ENCODE data around the gene WWOX. TPM values are rescaled to one million over a fixed set of nuclear protein-coding genes. Genes with fewer than 3 reads are reported as not detected.

Gene WWOX
- total RNA-seq, 2 experiments from 2014 or later: 20.2 to 21.4 TPM

DNA sequence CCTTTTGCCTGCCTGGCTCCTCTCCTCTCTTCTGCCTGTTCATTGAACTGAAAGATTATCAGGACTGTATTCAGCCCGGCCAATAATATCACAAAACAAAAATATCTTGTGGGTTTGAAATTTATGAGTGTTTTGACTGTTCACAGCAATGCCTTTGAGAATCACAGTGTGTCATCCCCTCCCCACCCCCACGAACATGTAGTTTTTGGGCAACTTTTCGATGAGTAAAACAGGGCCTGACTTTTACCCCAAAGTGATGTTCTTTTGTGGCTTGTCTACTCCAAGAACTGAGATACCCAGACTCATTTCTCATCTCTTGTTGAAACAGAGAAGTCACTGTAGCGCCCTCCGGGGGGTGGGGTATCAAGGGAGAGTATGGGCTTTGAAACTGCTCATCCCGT, 675.7 kb downstream of the WWOX start:
- Mint-ChIP-seq H3K9me3 (no peaks in the 10 kb centered on the region), H3K27ac (peak overlapping the region; percentile 36), H3K36me3 (ENCODE audit: low read depth) (no peaks in the 10 kb centered on the region), H3K4me1 (ENCODE audit: low read depth) (peaks cover 27% of the 10 kb centered on the region), H3K4me3 (no peak overlapping the region), H3K27me3 (ENCODE audit: low read depth) (no peaks in the 10 kb centered on the region)
- CTCF ChIA-PET: no interaction called here
- DNase-seq: peak; percentile 72
- intact Hi-C loops (cut with micrococcal nuclease): loop anchor here (1.0 to 10.0 kb wide), 5 partner anchors 120 to 1070 kb away; no protein-coding TSS in a partner anchor

DNA sequence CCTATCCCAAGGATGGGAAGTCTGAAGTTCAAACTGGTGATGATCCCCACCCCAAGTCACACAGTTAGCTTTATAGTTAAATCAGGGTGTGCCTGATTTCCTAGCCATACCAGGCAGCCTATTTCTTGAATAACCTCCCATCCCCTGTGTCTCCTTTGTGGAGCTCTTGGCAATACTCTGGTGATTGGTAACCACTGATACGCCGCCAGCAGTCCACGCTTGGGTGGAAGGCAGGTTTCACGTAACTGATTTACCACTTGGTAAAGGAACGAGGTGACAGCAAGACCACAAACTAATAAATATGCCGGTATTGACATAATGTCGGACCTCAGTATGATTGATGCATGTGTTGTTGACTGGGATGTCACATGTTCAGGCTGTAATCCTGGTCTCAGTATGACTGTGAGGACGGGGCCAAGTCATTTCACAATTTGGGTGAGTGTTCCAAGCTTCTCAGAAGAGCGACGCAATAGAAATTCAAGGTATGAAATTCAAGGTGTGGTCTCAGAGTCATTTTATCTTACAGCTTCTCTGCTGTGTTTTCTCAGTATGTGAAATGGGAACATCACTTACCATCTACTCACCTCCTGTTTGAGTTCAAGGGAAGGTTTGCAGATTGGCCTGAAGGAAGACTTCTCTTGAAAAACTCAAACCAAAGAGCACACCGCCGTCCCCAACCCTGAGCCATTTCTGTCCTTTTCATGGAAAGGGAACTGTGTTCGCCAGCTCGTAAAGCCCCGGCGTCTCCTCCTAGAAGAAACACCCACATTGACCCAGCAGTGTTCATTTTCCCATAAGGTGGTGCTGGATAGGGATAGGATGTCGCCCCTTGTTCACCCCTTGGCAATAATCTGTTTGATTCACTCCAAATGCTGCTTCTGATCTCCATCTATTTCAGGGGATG, 678.9 kb downstream of the WWOX start:
- H3K27ac Mint-ChIP-seq: peak overlapping the region; percentile 89
- no peak overlapping the region for H3K4me3 Mint-ChIP-seq
- H3K36me3 Mint-ChIP-seq (ENCODE audit: low read depth): no peaks in the 10 kb centered on the region
- H3K4me1 Mint-ChIP-seq (ENCODE audit: low read depth): peaks cover 20% of the 10 kb centered on the region
- intact Hi-C loops (cut with micrococcal nuclease): loop anchor here (1.0 to 10.0 kb wide), 6 partner anchors 12 to 1066 kb away; no protein-coding TSS in a partner anchor
- CTCF ChIA-PET: interaction anchor here (1.3 to 1.9 kb wide), 3 partner anchors 8 to 494 kb away, joined by 3 to 10 read pairs (median 4); no protein-coding TSS in a partner anchor
- no peaks in the 10 kb centered on the region for H3K27me3 Mint-ChIP-seq (ENCODE audit: low read depth)
- H3K9me3 Mint-ChIP-seq: no peaks in the 10 kb centered on the region
- peak; percentile 67 for DNase-seq

DNA sequence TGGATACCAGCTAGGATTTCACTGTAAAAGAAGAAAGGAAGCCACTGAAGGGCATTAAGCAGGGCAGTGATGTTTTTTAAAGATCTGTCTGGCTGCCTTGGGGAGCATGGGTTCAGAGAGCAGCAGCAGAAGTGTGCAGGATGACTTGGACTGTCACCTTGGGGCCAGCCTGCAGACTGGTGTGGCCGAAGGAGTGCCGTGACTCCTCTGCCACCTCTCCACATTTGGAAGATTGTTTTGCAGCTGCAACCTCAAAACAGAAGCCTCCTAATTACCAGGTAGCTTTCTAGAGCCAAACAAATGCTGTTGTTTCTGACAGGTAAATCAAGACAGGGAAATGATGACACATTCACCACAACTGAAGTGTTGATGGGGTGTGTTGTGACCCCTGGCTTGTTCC, 681.4 kb downstream of the WWOX start:
- intact Hi-C loops (cut with micrococcal nuclease): no loop called here
- DNase-seq: no peak

DNA sequence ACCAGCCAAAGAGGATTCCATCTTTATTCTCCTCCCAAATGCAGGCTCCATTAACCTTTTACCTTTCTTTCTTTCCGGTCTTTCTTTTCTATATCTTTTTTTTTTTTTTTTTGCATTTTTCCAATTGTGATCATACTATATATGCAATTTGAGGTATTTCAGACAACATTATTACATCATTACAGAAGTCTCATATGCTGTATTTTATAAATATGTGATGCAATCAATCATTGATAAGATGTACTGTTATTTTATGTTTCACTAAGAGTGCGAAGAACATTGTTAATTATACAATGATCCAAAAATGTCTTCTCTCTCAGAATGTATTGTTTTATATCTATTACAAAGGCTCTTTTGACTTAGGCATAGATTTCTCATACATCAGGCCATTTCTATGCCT, 683.1 kb downstream of the WWOX start:
- no peak overlapping the region for H3K27ac Mint-ChIP-seq
- no peaks in the 10 kb centered on the region for H3K27me3 Mint-ChIP-seq (ENCODE audit: low read depth)
- no peaks in the 10 kb centered on the region for H3K9me3 Mint-ChIP-seq
- CTCF ChIA-PET: interaction anchor here (0.6 to 0.9 kb wide), 2 partner anchors 11 to 163 kb away, joined by 3 to 4 read pairs; no protein-coding TSS in a partner anchor
- peaks cover 9% of the 10 kb centered on the region for H3K4me1 Mint-ChIP-seq (ENCODE audit: low read depth)
- no peak overlapping the region for H3K4me3 Mint-ChIP-seq
- DNase-seq: no peak
- H3K36me3 Mint-ChIP-seq (ENCODE audit: low read depth): no peaks in the 10 kb centered on the region
- intact Hi-C loops (cut with micrococcal nuclease): no loop called here

More for the DNA sequence above, 681.4 kb downstream of the WWOX start:
- no peaks in the 10 kb centered on the region for H3K27me3 Mint-ChIP-seq (ENCODE audit: low read depth)
- H3K4me3 Mint-ChIP-seq: no peak overlapping the region
- H3K9me3 Mint-ChIP-seq: no peaks in the 10 kb centered on the region
- CTCF ChIA-PET: no interaction called here
- no peak overlapping the region for H3K27ac Mint-ChIP-seq
- H3K36me3 Mint-ChIP-seq (ENCODE audit: low read depth): no peaks in the 10 kb centered on the region
- H3K4me1 Mint-ChIP-seq (ENCODE audit: low read depth): peaks cover 9% of the 10 kb centered on the region

DNA sequence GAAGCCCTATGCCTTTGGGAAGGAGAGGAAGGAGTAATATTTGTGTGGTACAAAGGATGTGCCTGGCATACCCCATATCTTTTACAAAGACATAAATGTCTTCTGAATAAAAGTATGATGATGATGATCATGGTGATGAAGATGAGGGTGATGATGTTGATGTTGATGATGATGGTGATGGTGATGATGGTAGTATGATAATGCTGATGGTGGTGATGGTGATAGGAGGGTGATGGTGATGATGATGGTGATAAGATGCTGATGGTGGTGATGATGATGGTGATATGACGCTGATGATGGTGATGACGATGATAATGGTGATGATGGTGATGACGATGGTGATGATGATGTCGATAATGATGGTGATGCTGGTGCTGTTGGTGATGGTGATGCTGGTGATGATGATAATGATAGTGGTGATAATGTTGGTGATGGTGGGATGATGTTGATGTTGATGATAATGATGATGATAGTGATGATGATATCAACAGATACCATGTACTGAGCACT, 684.2 kb downstream of the WWOX start:
- intact Hi-C loops (cut with micrococcal nuclease): no loop called here
- peaks cover 4% of the 10 kb centered on the region for H3K4me1 Mint-ChIP-seq (ENCODE audit: low read depth)
- CTCF ChIA-PET: interaction anchor here (1.2 kb wide), 1 partner anchor 11 kb away, joined by 3 read pairs; no protein-coding TSS in a partner anchor
- no peaks in the 10 kb centered on the region for H3K27me3 Mint-ChIP-seq (ENCODE audit: low read depth)
- no peaks in the 10 kb centered on the region for H3K36me3 Mint-ChIP-seq (ENCODE audit: low read depth)
- H3K4me3 Mint-ChIP-seq: no peak overlapping the region
- no peak for DNase-seq
- H3K9me3 Mint-ChIP-seq: no peaks in the 10 kb centered on the region
- no peak overlapping the region for H3K27ac Mint-ChIP-seq

DNA sequence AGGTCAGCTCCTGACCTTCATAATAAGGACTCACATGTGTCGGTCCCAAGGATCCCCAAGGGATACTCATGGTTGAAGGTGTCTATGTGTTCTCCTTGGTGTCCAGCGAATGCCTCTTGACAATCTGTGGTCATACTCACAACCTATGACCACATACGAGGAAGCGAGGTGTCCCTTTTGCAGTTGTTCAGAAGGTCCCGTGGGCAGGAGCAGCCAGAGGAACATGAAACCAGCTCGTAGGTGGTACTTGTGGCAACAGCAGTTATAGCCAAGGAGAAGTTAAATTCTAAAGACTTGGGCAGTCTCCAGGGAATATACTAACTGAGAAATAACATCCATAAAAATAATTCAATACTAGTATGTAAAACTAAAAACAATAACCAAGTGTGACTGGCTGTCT, 685.3 kb downstream of the WWOX start:
- no peaks in the 10 kb centered on the region for H3K27me3 Mint-ChIP-seq (ENCODE audit: low read depth)
- DNase-seq: no peak
- H3K9me3 Mint-ChIP-seq: no peaks in the 10 kb centered on the region
- intact Hi-C loops (cut with micrococcal nuclease): no loop called here
- no peaks in the 10 kb centered on the region for H3K4me1 Mint-ChIP-seq (ENCODE audit: low read depth)
- H3K4me3 Mint-ChIP-seq: no peak overlapping the region
- CTCF ChIA-PET: interaction anchor here (1.2 kb wide), 1 partner anchor 9 kb away, joined by 3 read pairs; no protein-coding TSS in a partner anchor
- H3K27ac Mint-ChIP-seq: no peak overlapping the region
- no peaks in the 10 kb centered on the region for H3K36me3 Mint-ChIP-seq (ENCODE audit: low read depth)

DNA sequence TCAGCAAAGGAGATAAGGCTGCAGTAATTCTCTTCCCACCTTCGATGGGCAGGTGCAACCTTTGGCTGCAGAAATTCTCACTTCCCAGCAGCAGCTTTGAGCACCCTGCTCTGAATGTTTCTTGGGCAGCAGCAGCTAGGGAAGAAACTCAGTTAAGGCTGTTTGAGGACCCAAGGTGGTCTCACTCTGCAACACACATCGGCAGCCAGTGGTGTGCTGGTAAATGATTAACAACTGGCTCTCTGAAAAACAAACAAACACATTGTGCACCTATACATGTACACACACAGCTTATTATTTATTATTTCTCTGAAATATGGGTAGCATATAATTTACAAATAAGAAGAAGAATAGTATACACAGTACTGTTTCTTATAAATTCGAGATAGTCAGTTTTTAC, 685.8 kb downstream of the WWOX start:
- no peaks in the 10 kb centered on the region for H3K9me3 Mint-ChIP-seq
- DNase-seq: no peak
- intact Hi-C loops (cut with micrococcal nuclease): no loop called here
- CTCF ChIA-PET: no interaction called here
- no peak overlapping the region for H3K4me3 Mint-ChIP-seq
- no peaks in the 10 kb centered on the region for H3K27me3 Mint-ChIP-seq (ENCODE audit: low read depth)
- peaks cover under 1% of the 10 kb centered on the region for H3K4me1 Mint-ChIP-seq (ENCODE audit: low read depth)
- no peak overlapping the region for H3K27ac Mint-ChIP-seq
- no peaks in the 10 kb centered on the region for H3K36me3 Mint-ChIP-seq (ENCODE audit: low read depth)

DNA sequence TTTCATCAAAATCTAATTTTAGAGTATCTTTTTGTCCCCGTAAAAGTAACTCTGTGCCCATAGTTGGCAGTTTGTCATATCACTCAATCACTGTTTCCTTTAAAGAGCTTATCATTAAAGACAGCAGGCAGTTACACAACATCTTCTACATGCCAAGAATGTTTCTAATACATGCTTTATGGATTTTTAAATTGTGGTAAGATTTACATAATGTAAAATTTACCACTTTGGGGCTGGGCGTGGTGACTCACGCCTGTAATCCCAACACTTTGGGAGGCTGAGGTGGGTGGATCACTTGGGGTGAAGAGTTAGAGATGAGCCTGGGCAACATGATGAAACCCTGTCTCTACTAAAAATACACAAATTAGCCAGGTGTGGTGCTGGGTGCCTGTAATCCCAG, 687.2 kb downstream of the WWOX start:
- Mint-ChIP-seq H3K27me3 (ENCODE audit: low read depth) (no peaks in the 10 kb centered on the region), H3K27ac (no peak overlapping the region)

DNA sequence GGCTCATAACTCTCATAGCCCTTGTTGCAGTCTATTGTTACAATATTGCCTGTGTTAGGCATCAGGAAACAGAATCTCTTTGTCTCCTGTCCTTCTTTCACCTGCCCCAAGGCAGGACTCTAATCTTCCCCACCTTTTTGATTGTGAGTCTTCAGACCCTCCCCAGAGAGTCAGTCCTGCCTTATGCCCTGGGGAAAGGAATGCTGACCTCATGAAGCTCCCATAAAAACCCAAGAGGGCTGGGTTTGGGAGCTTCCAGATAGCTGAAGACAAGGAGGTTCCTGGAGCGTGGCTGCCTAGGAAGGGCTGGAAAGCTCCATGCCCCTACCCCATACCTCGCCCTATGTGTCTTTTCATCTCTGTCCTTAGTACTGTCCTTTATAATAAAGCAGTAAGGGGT, 688.8 kb downstream of the WWOX start:
- intact Hi-C loops (cut with micrococcal nuclease): no loop called here
- Mint-ChIP-seq H3K27me3 (ENCODE audit: low read depth) (no peaks in the 10 kb centered on the region), H3K4me3 (no peak overlapping the region), H3K36me3 (ENCODE audit: low read depth) (no peaks in the 10 kb centered on the region), H3K4me1 (ENCODE audit: low read depth) (peaks cover 5% of the 10 kb centered on the region), H3K9me3 (no peaks in the 10 kb centered on the region), H3K27ac (no peak overlapping the region)
- CTCF ChIA-PET: no interaction called here
- DNase-seq: no peak

More for the DNA sequence above, 687.2 kb downstream of the WWOX start:
- no peak for DNase-seq
- H3K4me3 Mint-ChIP-seq: no peak overlapping the region
- intact Hi-C loops (cut with micrococcal nuclease): no loop called here
- H3K36me3 Mint-ChIP-seq (ENCODE audit: low read depth): no peaks in the 10 kb centered on the region
- peaks cover 5% of the 10 kb centered on the region for H3K4me1 Mint-ChIP-seq (ENCODE audit: low read depth)
- CTCF ChIA-PET: no interaction called here
- no peaks in the 10 kb centered on the region for H3K9me3 Mint-ChIP-seq

DNA sequence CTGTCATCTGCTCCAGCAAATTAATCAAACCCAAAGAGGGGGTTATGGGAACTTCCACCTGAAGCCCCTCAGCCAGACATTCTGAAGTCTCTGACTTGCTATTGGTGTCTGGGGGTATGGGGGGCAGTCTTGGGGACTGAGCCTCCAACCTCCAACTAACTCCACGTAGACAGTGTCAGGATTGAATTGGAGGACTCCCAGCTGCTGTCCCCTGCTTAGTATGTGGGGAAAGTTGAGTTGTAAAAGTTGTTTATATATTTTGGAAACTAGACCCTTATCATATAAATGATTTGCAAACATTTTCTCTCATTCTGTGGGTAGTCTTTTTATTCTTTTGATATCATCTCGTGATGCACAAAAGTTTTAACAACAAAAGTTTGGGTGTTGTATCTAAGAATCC, 689.2 kb downstream of the WWOX start:
- Mint-ChIP-seq H3K27me3 (ENCODE audit: low read depth) (no peaks in the 10 kb centered on the region), H3K9me3 (no peaks in the 10 kb centered on the region), H3K27ac (no peak overlapping the region), H3K36me3 (ENCODE audit: low read depth) (no peaks in the 10 kb centered on the region), H3K4me1 (ENCODE audit: low read depth) (peaks cover 5% of the 10 kb centered on the region), H3K4me3 (no peak overlapping the region)
- no peak for DNase-seq
- intact Hi-C loops (cut with micrococcal nuclease): no loop called here
- CTCF ChIA-PET: no interaction called here

DNA sequence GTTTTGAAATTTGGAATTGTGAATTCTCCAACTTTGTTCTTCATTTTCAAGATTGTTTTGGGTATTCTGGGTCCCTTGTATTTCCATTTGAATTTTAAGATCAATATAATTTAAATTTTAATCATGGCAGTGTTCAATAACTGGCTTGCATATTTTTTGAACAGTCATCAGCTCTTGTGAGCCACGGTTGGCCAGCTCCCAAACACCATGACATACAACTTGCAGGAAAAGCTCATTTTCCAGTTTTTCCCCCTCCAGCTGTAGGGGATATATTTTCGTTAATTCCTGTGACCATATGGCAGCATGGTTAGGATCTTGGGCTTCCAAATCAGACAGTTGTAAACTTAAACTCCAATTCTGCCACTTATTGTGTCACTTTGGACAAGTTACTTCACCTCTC, 690.1 kb downstream of the WWOX start:
- no peaks in the 10 kb centered on the region for H3K9me3 Mint-ChIP-seq
- DNase-seq: no peak
- H3K27ac Mint-ChIP-seq: no peak overlapping the region
- H3K27me3 Mint-ChIP-seq (ENCODE audit: low read depth): no peaks in the 10 kb centered on the region
- CTCF ChIA-PET: no interaction called here
- peaks cover 5% of the 10 kb centered on the region for H3K4me1 Mint-ChIP-seq (ENCODE audit: low read depth)
- H3K4me3 Mint-ChIP-seq: no peak overlapping the region
- no peaks in the 10 kb centered on the region for H3K36me3 Mint-ChIP-seq (ENCODE audit: low read depth)
- intact Hi-C loops (cut with micrococcal nuclease): no loop called here

DNA sequence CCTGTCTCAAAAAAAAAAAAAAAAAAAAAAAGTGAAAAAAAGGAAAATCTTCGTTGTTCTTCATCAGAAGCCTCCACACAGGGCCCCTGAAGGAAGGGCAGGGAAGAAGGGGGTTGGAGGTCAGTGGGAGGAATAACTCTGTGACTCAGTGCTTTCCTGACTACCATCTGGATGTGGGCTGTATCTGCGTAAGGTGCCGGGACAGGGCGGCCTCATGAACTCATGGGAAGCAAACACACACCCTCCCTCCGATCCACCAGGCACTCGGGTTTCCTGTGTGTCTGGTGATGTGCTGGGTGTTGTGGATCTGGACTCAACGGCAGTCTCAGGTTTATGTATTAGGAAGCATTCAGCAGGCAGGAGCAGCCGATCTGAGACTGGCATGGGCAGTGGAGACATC, 691.6 kb downstream of the WWOX start:
- Mint-ChIP-seq H3K27ac (no peak overlapping the region), H3K4me3 (no peak overlapping the region), H3K36me3 (ENCODE audit: low read depth) (no peaks in the 10 kb centered on the region), H3K4me1 (ENCODE audit: low read depth) (peaks cover 5% of the 10 kb centered on the region), H3K9me3 (no peaks in the 10 kb centered on the region), H3K27me3 (ENCODE audit: low read depth) (no peaks in the 10 kb centered on the region)
- intact Hi-C loops (cut with micrococcal nuclease): no loop called here
- CTCF ChIA-PET: no interaction called here
- DNase-seq: no peak

DNA sequence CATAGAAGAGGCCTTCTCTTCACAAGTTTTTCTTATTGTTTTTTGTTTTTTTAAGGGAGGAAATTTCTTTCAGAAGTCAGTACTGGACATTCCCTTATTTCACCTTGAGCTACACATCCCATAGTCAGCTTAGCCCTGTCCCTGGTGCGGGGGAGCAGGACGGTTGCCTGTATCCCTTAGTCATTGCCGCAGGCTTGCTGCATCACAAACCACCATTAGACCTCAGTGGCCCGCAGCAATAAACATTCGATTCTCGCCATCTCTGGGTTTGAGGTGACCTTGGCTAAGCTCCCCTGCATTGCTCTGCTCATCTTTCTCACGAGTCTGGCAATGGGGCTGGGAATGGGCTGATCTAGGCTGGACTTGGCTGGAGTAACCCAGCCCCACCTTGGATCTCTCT, 692.5 kb downstream of the WWOX start:
- no peaks in the 10 kb centered on the region for H3K27me3 Mint-ChIP-seq (ENCODE audit: low read depth)
- H3K36me3 Mint-ChIP-seq (ENCODE audit: low read depth): no peaks in the 10 kb centered on the region
- intact Hi-C loops (cut with micrococcal nuclease): no loop called here
- no peak overlapping the region for H3K27ac Mint-ChIP-seq
- no peak for DNase-seq
- CTCF ChIA-PET: interaction anchor here (0.7 kb wide), 1 partner anchor 75 kb away, joined by 3 read pairs; no protein-coding TSS in a partner anchor
- H3K4me1 Mint-ChIP-seq (ENCODE audit: low read depth): peaks cover 5% of the 10 kb centered on the region
- H3K4me3 Mint-ChIP-seq: no peak overlapping the region
- H3K9me3 Mint-ChIP-seq: no peaks in the 10 kb centered on the region
